ENCODE data around the gene NFX1. TPM values are rescaled to one million over a fixed set of nuclear protein-coding genes. Genes with fewer than 3 reads are reported as not detected.
"Not testable (repeated sequence)": the region's sequence is repeated elsewhere in the genome, so short reads cannot be mapped to it uniquely, and the experiment has no call there.

The NFX1 gene
- total RNA-seq, 1 experiment from 2014 or later, result 10.8 TPM

DNA sequence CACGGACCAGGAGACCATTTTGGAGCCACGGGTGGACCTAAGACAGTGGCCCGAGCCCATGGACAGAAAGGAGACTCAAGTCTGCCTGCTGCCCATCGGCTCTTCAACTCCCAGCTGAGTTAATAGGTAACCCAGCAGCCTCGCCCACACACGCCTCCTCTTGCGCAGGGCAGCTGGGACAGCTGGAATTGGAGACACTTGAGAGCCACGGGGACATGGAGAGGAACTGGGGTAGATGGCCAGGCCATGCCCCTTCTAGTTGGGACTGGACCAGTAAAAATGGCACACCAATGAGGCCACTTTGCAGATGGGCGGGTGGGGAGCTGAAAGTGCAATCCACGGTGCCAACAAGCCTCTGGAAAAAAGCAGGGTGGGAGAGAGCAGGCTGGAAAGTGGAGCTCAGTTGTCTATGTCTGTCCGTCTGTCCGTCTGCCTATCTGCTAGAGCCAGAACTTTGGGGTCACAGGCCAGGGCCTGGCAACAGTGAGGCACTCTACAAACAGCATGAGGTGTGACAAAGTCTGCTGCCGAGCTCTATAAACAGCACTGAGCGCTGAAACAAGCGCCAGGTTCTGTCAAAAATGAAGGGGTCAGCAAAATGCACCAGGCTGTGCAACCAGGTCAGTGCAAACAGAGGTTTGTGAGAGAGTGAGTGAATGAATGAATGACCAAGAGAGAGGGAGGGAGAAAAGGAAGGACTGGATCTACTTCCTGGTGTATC is 105.0 kb downstream of the NFX1 start:
- in situ Hi-C loops (cut with HindIII; ENCODE audit: low pct_unique_long_range_greater_than_20kb, low sequenced_read_pairs), result not testable (repeated sequence)
- peak; percentile 56 for DNase-seq (ENCODE audit: low read depth)

GRCh38 chr9:33397801-33398200 is 107.5 kb downstream of the NFX1 start:
- in situ Hi-C loops (cut with HindIII; ENCODE audit: low pct_unique_long_range_greater_than_20kb, low sequenced_read_pairs), result not testable (repeated sequence)

DNA sequence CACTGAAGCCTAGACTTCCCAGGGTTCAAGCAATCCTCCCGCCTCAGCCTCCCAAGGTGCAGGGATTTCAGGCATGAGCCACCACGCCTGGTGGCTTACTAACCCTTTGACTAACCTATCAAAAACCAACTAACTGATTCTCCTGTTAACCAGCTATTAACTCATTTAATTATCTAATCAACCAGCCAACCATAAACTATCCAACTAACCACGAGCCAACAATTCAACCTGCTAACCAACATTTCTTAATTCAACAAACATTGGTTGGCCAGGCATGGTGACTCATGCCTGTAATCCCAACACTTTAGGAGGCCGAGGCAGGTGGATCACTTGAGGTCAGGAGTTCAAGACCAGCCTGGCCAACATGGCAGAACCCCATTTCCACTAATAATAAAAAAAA is 108.7 kb downstream of the NFX1 start:
- in situ Hi-C loops (cut with HindIII; ENCODE audit: low pct_unique_long_range_greater_than_20kb, low sequenced_read_pairs), result not testable (repeated sequence)
- peak; percentile 56 for DNase-seq (ENCODE audit: low read depth)

More at GRCh38 chr9:33397801-33398200, 107.5 kb downstream of the NFX1 start:
- not testable (repeated sequence) for DNase-seq (ENCODE audit: low read depth)

DNA sequence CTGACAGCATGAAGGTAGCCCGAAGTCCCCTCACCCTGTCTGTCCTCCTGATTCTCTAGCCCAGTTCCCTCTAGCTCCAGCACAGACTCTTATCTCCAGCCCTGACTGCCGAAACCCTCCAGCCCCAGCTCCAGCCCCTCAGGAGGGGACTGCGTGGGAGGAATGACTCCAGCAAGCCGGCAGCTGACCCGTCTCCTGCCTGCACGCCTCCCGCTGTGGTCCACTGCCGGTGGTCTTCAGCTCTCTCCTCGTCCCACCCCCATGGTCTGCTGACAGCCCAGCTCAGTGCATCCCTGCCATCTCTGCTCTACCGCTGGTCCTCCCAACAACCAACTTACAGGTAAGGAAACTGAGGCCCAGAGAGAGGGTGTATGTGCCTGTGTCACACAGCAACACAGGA is 111.5 kb downstream of the NFX1 start:
- in situ Hi-C loops (cut with HindIII; ENCODE audit: low pct_unique_long_range_greater_than_20kb, low sequenced_read_pairs); DNase-seq (ENCODE audit: low read depth): not testable (repeated sequence)

DNA sequence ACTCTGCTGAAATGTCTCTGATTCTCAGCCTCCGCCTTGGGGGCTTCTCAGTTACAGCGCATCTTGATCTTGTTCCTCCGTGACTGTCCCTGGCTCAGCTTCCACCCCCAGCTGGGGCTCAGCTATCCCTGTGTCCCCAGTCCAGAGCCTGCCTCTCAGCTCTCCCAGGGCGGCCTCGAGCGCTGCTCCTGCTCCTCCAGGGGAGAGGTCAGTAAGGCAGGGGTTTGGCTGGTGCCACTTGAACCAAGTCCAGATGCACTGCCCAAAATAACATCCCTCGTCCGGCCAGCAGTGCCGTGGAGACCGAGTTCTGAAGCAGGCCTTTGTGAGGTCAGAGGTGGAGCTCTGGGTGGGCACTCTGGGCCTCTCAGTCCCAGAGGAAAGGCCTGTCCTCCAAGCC is 112.1 kb downstream of the NFX1 start, which contains the start of gene AQP7:
TSS of gene AQP7 (minus strand) at position 198 of the 400 bp plus-strand sequence. CDS start 1,306 bp downstream, outside the sequence.
- in situ Hi-C loops (cut with HindIII; ENCODE audit: low pct_unique_long_range_greater_than_20kb, low sequenced_read_pairs); DNase-seq (ENCODE audit: low read depth): not testable (repeated sequence)

DNA sequence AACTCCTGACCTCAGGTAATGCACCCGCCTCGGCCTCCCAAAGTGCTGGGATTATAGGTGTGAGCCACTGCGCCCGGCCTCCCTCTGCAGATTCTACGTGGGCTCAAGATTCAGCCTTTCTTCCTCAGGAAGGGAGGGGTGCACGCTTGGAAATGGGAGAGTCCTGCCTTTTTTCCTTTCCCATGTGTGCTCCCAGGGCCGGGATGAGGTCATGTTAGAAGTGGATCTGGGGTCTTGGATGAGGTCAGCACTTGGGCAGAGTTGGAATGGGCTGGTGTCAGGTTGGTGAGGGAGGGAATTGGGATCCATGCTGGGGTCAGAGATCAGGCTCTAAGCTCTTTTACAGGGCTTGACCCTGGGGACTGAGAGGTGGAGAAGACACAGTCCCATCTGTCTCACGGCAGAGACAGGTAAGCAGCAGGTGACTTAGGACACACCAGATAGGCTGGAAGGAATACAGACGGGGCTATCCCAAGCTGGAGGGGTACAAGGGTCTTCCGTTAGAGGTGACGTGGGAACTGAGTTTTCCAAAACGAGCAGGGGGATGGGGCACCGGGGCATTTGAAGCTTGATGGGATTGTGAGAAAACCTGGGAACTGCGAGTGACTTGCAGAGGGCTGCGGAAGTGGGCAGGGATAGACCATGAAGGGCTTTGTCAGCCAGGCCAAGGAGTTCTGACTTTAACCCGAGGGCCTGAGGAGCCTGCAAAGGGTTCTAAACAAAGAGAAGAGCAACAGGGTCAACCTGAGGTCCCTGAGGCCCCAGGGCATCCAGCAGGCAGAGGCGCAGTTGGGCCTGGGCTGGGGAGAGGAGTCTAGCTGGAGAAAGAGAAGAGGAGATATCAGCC is 113.8 kb downstream of the NFX1 start:
- DNase-seq (ENCODE audit: low read depth), result no peak
- in situ Hi-C loops (cut with HindIII; ENCODE audit: low pct_unique_long_range_greater_than_20kb, low sequenced_read_pairs), result no loop called here

DNA sequence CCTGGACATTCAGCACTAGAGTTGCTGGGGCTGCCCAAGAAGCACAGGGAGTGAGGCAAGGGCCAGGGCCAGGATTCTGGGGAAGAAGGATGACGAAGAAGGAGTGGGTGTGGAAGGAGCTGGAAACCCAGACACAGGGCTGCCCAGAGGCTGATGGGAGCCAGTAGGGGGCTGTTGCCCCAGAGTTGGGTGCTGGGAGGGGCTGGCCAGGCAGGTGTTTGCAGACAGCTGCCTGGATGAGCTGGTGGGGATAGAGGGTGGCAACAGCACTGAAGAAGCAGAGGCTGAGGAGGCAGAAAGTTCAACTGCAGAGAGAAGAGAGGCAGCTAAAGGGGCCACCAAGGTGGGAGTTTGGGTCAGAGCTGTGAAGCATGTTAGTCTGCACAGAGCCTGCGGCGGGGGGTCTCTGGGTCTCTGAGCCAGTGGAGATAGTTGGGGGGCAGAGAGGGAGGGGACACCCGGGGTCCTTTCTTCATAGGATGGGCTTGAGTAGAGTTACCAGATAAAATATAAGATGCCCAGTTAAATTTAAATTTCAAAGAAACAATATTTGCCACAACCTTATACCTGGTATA is 114.6 kb downstream of the NFX1 start:
- DNase-seq (ENCODE audit: low read depth), result no peak
- in situ Hi-C loops (cut with HindIII; ENCODE audit: low pct_unique_long_range_greater_than_20kb, low sequenced_read_pairs), result no loop called here

DNA sequence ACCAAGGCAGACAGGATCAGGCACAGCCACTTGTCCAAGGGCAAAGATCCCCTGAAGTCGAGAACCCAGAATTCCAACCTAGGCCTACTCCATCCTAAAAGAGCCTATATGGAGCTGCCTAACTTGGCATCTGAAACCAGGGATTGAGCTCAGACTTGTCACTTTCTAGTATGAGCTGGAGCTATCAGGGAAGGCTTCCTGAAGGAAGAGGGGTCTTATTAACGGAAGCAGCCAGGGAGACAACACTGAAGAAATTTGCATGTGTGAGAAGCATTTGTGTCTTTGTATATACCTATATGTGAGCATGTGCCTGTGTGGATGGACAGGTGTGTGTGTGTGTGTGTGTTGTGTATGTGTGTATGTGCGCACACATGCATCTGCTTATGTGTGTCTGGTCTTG is 116.7 kb downstream of the NFX1 start:
- in situ Hi-C loops (cut with HindIII; ENCODE audit: low pct_unique_long_range_greater_than_20kb, low sequenced_read_pairs), result no loop called here
- DNase-seq (ENCODE audit: low read depth), result no peak

DNA sequence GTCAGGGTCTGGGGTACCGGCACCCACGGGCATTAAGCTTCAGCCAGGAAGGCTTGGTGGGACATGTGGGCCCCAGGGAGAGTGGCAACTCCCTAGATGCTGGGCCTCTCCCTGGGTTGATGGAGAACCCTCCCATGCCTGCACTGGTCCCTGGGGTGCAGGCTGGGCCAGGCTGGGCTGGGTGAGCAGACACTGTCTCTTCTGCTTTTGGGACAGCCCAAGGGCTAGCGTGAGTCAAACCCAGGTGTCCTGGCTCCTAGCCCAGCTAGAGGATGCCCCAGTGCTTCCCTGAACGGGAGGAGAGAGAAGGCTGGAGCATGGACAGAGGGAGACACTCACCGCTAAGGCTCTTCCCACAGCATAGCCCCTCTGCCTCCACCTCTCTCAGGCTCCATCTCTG is 117.8 kb downstream of the NFX1 start:
- in situ Hi-C loops (cut with HindIII; ENCODE audit: low pct_unique_long_range_greater_than_20kb, low sequenced_read_pairs), result no loop called here
- no peak for DNase-seq (ENCODE audit: low read depth)

GRCh38 chr9:33414268-33414667 is 124.0 kb downstream of the NFX1 start:
- DNase-seq (ENCODE audit: low read depth), result no peak
- in situ Hi-C loops (cut with HindIII; ENCODE audit: low pct_unique_long_range_greater_than_20kb, low sequenced_read_pairs), result no loop called here

GRCh38 chr9:33414889-33415500 is 124.7 kb downstream of the NFX1 start:
- DNase-seq (ENCODE audit: low read depth), result no peak
- in situ Hi-C loops (cut with HindIII; ENCODE audit: low pct_unique_long_range_greater_than_20kb, low sequenced_read_pairs), result no loop called here

DNA sequence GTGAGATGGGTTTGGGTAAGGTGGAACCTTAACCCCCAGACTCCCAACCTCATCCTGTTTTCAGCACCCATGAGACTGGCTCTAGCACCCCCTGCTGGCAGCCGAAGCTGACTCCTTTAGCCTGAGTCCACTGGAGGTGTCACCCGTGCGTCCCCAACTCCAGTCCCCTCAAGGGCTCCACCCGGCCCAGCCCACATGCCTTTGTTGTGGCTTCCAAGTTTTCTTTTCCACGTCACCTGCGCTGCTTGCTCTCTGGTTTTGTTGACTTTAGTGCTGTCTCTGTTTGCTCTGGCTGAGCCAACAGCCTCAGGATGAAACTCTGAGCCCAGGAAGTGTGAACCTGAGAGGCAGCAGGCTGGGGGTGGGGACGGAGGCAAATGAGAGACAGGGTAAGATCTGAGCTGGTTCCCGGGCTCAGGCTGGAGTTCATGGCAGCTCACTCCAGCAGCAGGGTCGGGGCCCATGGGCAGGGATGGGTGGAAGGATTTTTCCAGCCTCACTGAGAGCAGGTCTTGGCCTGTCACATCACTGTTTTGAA is 125.3 kb downstream of the NFX1 start:
- in situ Hi-C loops (cut with HindIII; ENCODE audit: low pct_unique_long_range_greater_than_20kb, low sequenced_read_pairs), result no loop called here
- peak; percentile 89 for DNase-seq (ENCODE audit: low read depth)

GRCh38 chr9:33416996-33417395 is 126.7 kb downstream of the NFX1 start:
- no peak for DNase-seq (ENCODE audit: low read depth)
- in situ Hi-C loops (cut with HindIII; ENCODE audit: low pct_unique_long_range_greater_than_20kb, low sequenced_read_pairs), result no loop called here

DNA sequence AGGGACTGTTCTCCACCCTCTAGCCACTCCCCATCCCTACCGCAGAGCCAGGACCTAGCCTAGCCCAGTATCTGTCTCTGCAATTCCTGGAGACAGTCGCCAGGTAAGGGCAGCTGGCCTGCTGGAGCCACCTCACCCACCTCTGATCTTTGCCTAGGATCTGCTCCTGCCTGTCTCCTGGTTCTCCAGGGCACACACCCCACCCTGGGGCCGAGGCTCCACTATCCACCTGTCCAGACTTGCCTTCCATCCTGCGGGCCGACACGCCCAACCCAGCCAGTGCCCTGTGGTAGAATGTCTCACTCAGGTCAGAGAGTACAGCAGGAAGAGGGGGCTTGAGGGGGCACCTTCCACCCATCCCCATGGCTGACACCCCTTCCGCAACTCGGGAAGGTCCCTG is 127.8 kb downstream of the NFX1 start:
- no peak for DNase-seq (ENCODE audit: low read depth)
- in situ Hi-C loops (cut with HindIII; ENCODE audit: low pct_unique_long_range_greater_than_20kb, low sequenced_read_pairs), result no loop called here

- DNase-seq (ENCODE audit: low read depth), result no peak
- in situ Hi-C loops (cut with HindIII; ENCODE audit: low pct_unique_long_range_greater_than_20kb, low sequenced_read_pairs), result no loop called here
Observed at GRCh38 chr9:33419708-33420303, 129.5 kb downstream of the NFX1 start.

All from Caki2 (cell line).